Kidney epithelial cell (primary cell): ENCODE measurements around the gene PRH1. TPM values are rescaled to one million over a fixed set of nuclear protein-coding genes. Genes with fewer than 3 reads are reported as not detected.

Experiments
- total RNA-seq: library from RNA; depleted of rRNA; stranded (reverse); fragments of >200 nt; gene quantifications from 2 replicates; pipeline ENCODE4 v1.2.3, GENCODE V29; 2015

PRH1 gene
- total RNA-seq, 1 donor from 2014 or later = 6.2 TPM

Other genes with a start within 250 kb of the PRH1 start
- 1.1 and 1.5 TPM in 2 replicates for gene STYK1, start 210.2 kb downstream of the PRH1 start, total RNA-seq
- gene YBX3, start 160.9 kb downstream of the PRH1 start, total RNA-seq = 307 and 312 TPM in 2 replicates
- not detected in 2 replicates for gene TAS2R7, start 81.6 kb downstream of the PRH1 start, total RNA-seq
- gene TAS2R8, start 77.0 kb downstream of the PRH1 start, total RNA-seq = 0.08 TPM in 1 of 2 replicates, not detected in the other
- gene TAS2R9, start 74.1 kb downstream of the PRH1 start, total RNA-seq = not detected in 2 replicates
- gene TAS2R10, start 57.9 kb downstream of the PRH1 start, total RNA-seq = 0.34 and 0.46 TPM in 2 replicates
- 0.38 and 0.55 TPM in 2 replicates for gene PRR4, start 34.8 kb downstream of the PRH1 start, total RNA-seq
- gene TAS2R13, start 25.3 kb upstream of the PRH1 start, total RNA-seq = 0.21 and 0.89 TPM in 2 replicates
- not detected in 2 replicates for gene PRH2, start 45.0 kb upstream of the PRH1 start, total RNA-seq
- 2.5 and 3.1 TPM in 2 replicates for gene TAS2R14, start 55.0 kb upstream of the PRH1 start, total RNA-seq
- 0.41 and 0.96 TPM in 2 replicates for gene TAS2R50, start 102.7 kb upstream of the PRH1 start, total RNA-seq
- 0.41 and 1.0 TPM in 2 replicates for gene TAS2R20, start 114.0 kb upstream of the PRH1 start, total RNA-seq
- gene TAS2R19, start 138.4 kb upstream of the PRH1 start, total RNA-seq = 1.6 TPM in 1 of 2 replicates, not detected in the other
- gene TAS2R31, start 147.2 kb upstream of the PRH1 start, total RNA-seq = 0.84 and 2.6 TPM in 2 replicates
- gene TAS2R46, start 178.0 kb upstream of the PRH1 start, total RNA-seq = 0.33 and 0.41 TPM in 2 replicates
- gene TAS2R43, start 208.1 kb upstream of the PRH1 start, total RNA-seq = not detected in 2 replicates